Fibroblast of villous mesenchyme (primary cell): ENCODE data around the gene KRT14. TPM values are rescaled to one million over a fixed set of nuclear protein-coding genes. Genes with fewer than 3 reads are reported as not detected.
"Not testable (repeated sequence)": the region's sequence is repeated elsewhere in the genome, so short reads cannot be mapped to it uniquely, and the experiment has no call there.

ENCODE experiments used
- DNase-seq: peaks from one replicate; pipeline ENCODE4 v3.0.0-alpha.2; 2010; ENCODE audit warnings: low read depth
- H3K4me3 ChIP-seq: 2 replicates; pipeline ENCODE4 v1.5.1; 2011; ENCODE audit warnings: low read depth, mild to moderate bottlenecking, low read length
- CTCF ChIP-seq: IDR thresholded peaks from 2 replicates; pipeline ENCODE4 v1.5.1; 2012; ENCODE audit warnings: low read depth, mild to moderate bottlenecking, low read length; ENCODE audit not compliant: insufficient read depth
- total RNA-seq: library from RNA; depleted of rRNA; stranded (reverse); fragments of >200 nt; gene quantifications from 2 replicates; pipeline ENCODE4 v1.2.3, GENCODE V29; 2012

Gene KRT14
- total RNA-seq, 1 donor: not detected

- DNase-seq: no peak
- no peak overlapping the region for H3K4me3 ChIP-seq
- TF ChIP-seq CTCF: no peak
Measured at GRCh38 chr17:41619036-41619926, 32.6 kb upstream of the KRT14 start.

GRCh38 chr17:41618341-41619035, 31.8 kb upstream of the KRT14 start:
- no peak for TF ChIP-seq CTCF
- H3K4me3 ChIP-seq: no peak overlapping the region
- DNase-seq: no peak

GRCh38 chr17:41617698-41618097, 31.0 kb upstream of the KRT14 start:
- no peak for DNase-seq
- no peak overlapping the region for H3K4me3 ChIP-seq
- TF ChIP-seq CTCF: no peak

- no peak for DNase-seq
- no peak overlapping the region for H3K4me3 ChIP-seq
- no peak for TF ChIP-seq CTCF
Measured at GRCh38 chr17:41617136-41617535, 30.4 kb upstream of the KRT14 start.

- DNase-seq, H3K4me3 ChIP-seq: not testable (repeated sequence)
Measured at GRCh38 chr17:41616486-41616885, 29.8 kb upstream of the KRT14 start.

- TF ChIP-seq CTCF: no peak
- DNase-seq: no peak
- H3K4me3 ChIP-seq: no peak overlapping the region
Measured at GRCh38 chr17:41615454-41615853, 28.8 kb upstream of the KRT14 start.

GRCh38 chr17:41614767-41615166, 28.1 kb upstream of the KRT14 start:
- not testable (repeated sequence) for DNase-seq, H3K4me3 ChIP-seq
